ENCODE measurements around the gene LIX1L.

DNA sequence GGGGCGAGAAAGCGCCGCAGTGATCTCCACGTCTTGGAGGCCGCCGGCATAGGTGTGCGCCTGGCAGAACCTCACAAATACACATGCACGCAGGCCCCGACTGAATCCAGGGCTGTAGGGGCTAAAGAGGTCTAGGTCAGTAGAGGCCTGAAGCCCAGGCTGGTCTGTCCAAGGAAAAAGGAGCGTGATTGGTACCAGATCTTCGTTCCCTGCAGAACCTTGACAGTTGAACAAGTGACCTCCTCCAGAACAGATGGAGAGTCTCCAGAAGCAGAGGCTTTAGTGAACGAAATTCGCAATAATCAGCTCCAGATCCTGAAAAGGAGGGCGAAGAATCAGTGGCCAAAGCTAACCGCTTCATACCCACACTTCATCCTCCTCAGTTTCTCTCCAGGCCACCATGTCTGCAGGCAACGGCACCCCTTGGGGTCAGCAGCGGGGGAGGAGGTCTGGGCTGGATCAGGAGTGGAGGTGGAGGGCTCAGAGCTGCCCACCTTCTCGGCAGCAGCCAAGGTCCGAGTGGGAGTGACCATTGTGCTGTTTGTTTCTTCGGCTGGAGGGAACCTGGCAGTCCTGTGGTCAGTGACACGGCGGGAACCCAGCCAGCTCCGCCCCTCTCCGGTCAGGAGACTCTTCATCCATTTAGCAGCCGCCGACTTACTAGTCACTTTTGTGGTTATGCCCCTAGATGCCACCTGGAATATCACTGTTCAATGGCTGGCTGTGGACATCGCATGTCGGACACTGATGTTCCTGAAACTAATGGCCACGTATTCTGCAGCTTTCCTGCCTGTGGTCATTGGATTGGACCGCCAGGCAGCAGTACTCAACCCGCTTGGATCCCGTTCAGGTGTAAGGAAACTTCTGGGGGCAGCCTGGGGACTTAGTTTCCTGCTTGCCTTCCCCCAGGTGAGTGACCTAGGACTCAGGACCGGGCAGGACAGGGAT lies 38.6 kb downstream of the LIX1L start:
- TF ChIP-seq TAF1 (IDR thresholded peaks at IDR 0.05; ENCODE audit: borderline replicate concordance, low read depth, low read length) (no peak), POLR2A (IDR thresholded peaks at IDR 0.05; ENCODE audit: low read depth, low read length) (peak; percentile 46; the same call in 1 of the 2 replicates), POLR2AphosphoS5 (IDR thresholded peaks at IDR 0.05; ENCODE audit: low read depth, low read length) (no peak; the same call in 1 of the 2 replicates)

Data from GM12892 (cell line).